HG03025 (cell line): Measurements from ENCODE around the gene TARBP2.
A peak's percentile ranks its signal among the peaks of the same experiment; 100 is the strongest.

Experiments
- ATAC-seq: cut with Tn5 transposase; IDR thresholded peaks from one replicate; pipeline ENCODE4 v1.9.1; 2021; ENCODE audit warnings: mild to moderate bottlenecking, moderate library complexity; ENCODE audit not compliant: unreplicated experiment, low FRiP score

Gene TARBP2, protein sequence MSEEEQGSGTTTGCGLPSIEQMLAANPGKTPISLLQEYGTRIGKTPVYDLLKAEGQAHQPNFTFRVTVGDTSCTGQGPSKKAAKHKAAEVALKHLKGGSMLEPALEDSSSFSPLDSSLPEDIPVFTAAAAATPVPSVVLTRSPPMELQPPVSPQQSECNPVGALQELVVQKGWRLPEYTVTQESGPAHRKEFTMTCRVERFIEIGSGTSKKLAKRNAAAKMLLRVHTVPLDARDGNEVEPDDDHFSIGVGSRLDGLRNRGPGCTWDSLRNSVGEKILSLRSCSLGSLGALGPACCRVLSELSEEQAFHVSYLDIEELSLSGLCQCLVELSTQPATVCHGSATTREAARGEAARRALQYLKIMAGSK

DNA sequence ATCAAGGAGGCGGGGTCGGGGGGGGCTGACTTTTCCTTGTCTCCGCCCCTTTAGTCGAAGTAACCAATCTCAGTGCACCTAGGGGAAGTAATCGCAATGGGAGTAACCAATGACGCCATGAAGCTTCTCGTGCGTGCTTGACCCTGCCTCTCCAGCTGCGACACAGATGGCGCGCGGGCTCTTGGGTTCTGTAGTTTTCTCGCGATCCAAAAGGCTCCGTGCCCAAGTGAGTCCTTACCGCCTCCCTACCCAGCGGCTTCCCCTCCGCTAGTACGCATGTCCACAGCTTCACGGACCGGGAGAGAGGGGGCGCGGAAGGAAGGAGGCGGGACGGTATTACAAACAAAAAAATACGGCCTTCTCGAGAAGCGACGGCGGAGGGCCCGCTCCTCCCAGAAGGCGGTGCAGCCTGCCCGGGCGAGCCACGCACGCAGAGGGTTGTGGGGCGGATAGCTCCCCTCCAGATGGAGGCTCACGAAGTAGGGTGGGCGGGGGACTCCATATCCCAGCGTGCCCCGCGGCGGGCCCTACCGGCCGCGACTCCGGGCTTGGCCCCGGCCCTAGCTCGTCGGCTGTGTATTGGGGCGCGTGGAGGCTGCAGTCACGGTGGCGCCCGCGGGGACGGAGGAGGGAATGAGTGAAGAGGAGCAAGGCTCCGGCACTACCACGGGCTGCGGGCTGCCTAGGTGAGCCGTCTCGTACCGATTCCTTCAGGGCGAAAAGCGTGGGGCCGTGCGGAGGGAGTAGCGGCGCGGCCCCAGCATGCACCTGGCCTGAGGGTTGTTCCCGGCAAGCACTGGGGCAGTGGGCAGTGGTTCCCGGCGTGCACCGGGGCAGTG lies at the start of gene TARBP2:
Gene TARBP2 (plus strand): TSS at position 508 of the 839 bp plus-strand sequence. CDS start 126 bp downstream, at position 634.
- peak; percentile 80 for ATAC-seq

DNA sequence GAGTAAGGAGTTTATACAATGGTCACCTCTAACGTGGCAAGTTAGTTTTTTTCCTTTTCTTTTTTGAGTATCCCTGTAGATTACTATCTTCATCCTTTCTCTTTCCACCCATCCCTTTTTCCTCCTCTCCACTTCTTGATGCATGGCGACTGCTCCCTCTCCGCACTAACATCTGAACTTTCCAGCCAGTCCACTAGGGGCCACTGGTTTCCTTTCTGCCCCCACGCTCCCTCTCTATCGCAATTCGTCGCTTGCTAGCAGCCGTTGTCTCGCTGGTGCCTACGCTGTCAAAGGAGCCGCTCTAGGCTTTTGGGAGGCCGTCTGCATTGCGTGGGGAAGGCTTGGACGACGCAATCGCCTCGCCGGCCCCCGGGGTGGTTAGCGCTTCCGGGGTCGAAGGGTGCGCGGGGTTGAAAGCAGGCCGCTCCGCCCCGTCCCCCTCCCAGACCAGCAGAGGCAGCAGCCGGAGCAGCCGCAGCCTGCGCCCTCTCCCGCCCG lies 49.4 kb upstream of the TARBP2 start, which contains the start of gene PCBP2:
Gene PCBP2 (plus strand): TSS at position 442 of the 498 bp plus-strand sequence. CDS start 2,699 bp downstream, outside the sequence.
- ATAC-seq, result peak; percentile 89

DNA sequence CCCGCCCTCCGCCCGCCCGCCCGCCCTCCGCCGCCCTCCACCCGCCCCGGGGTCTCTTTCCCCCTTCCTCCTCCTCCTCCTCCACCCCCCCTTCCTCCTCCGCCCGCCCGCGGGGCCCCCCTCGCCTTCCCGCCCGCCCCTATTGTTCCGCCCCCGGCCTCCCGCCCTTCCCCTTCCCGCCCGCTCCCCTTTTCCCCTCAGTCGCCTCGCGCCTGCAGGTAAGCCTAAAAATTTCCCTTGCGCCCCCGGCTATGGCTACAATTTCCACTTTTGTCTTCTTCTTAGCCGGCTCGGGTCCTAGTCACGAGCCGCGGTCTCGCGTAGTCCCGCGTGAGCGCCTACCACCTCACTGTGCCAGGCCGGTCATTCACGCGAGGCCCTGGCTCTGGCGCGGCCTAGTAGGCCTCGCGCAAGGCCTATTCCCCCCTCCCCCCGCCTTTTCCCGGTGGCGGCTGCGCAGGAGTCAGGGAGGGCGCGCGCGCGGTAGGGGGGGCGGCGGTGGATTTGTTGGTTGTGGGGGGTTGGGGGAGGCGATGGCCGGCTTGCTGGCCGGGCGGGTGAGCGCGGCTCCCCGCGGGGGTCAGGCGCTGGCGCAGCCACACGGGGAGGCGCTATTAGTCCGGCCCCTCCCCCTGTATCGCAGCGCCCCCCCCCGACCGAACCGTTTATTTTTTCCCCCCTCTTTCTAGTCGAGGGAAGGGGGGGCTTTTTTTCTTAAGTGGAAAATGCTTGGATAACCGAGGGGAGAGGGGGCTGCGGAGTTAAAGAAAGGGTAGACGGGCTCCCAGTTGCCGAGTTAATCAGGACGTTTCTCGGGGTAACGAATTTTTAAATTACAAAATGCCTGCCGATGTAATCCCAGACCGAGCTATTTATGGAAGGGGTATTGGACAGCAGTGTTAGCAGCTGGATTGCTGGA lies 48.7 kb upstream of the TARBP2 start:
- peak; percentile 38 for ATAC-seq

DNA sequence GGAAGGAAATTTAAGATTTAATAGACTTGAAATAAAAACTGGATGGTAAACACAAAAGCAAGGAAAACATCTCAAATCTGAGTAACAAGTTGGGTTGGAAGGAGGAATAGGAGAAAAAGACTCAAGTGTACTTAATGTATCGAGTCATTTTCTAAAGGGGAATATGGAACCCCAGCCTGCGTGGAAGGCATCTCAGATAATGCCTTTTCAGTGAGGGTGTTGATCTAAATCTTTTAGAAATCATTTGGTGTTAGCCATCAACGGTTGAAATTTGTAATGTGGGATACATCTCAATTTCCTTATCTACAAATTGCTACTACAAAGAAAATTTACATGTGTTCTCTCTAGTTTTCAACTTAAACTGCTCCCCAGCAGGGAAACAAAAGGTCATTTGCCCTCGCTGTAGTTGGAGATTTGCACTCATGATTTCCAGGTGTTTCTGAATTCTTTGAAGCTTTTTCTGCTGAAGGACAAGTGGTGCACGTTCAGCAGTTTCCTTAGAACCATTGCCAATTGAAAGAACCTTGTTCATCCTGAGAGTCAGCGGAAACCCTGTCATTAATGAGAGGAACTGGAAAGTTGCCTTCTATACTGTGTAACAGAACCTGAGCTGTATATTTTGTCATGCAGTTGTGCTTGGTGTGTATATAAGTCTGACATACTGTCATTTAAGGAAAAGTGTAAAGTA lies 47.0 kb upstream of the TARBP2 start:
- ATAC-seq, result no peak

DNA sequence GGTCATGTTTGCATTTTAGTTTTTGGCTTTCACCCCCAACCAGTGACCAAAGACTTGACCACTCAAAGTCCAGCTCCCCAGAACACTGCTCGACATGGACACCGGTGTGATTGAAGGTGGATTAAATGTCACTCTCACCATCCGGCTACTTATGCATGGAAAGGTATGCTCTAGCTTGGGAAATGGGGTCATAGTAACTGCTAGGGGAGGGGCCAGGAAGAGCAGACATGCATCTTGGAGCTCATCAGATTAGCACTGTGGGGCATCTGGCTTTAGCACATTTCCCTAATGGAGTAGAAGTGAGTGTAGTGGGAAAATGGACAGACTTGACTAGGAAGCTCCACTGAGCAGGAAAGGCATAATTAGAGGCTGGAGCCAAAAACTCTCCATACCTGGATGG lies 46.4 kb upstream of the TARBP2 start:
- no peak for ATAC-seq

DNA sequence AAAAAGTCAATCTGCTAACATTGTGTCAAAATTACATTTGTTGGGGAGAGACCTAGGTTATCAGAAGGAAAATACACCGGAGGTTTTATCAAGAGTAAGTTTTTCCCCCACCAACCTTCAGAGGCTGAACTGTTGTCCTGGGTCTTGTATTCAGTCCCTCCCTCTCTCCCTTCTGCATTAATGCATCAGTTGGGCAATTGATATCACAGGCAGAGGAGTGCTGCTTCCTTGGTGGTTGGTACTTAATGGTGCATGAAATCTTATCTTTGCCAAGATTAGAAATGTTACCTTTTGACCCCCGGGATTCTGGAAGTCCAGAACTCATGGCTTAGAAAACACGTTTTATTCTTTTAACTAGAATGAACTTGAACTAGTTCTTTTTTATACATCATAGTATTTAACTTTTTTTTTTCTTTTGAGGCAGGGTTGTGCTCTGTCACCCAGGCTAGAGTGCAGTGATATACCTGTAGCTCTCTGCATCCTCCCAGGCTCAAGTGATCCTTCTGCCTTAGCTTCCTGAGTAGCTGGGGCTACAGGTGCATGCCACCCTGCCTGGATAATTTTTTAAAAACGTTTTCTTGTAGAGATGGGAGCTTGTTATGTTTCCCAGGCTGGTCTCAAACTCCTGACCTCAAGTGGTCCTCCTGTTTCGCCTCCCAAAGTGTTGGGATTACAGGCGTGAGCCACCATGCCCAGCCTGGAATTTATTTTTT lies 44.3 kb upstream of the TARBP2 start:
- ATAC-seq, result no peak

DNA sequence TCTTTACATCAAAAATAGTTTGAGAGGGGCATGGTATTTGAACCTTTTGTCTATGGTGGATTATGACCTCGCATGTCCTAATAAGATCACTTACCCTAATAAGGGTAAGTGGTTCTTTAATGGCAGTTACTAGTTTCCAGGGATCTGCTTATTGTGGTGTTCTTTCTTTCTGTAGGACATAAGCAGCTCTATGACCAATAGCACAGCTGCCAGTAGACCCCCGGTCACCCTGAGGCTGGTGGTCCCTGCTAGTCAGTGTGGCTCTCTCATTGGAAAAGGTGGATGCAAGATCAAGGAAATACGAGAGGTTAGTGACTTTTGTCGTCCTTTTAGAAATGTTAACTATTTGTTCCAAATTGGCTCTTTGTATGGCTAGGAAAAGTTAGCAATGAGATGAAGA lies 42.0 kb upstream of the TARBP2 start:
- no peak for ATAC-seq

DNA sequence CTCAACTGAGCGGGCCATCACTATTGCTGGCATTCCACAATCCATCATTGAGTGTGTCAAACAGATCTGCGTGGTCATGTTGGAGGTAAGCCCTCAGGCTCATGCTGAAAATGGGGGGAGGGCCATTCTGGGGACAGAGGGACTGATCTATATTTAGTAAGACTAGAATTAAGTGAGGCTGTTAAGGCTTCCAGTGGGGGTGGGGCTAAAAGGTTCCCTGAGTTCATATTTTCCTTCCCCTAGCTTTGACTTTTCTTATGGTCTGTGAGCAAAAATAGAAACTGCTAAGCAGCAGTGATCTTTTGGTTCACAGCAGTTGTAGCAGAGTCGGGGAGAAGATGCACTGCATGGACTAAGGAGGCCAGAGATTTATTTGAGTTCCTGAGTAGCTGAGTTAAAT lies 40.0 kb upstream of the TARBP2 start:
- ATAC-seq, result no peak

DNA sequence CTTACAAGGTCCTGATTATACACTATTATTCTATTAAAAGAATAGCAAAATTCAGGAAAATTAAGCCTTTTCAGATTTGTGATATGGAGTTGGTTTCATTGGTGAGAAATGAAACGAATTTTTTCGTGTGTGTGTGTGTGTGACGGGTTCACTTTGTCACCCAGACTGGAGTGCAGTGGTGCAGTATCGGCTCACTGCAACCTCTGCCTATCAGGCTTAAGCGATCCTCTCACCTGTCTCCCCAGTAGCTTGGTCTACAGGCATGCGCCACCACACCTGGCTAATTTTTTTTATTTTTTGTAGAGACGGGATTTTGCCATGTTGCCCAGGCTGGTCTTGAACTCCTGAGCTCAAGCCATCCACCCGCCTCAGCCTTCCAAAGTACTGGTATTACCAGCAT lies 39.5 kb upstream of the TARBP2 start:
- no peak for ATAC-seq

DNA sequence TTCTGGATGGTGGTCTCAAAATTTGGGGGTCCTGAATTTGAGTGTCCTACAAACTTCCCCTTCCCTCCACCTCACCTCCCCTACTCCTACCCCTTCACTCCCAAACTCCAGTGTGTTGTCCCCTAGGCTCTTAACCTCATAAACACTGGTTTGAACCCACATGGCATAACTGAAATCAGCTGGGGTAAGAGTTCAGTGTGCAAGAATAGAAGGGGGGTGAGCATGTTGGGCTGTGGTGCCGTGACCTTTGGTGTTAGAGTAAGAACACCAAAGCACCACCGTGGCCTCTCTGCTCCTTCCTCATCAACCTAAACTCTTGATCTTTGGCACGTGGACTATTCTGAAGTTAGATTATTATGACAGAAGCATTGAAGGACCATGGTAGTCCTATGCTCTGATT lies 38.1 kb upstream of the TARBP2 start:
- no peak for ATAC-seq

DNA sequence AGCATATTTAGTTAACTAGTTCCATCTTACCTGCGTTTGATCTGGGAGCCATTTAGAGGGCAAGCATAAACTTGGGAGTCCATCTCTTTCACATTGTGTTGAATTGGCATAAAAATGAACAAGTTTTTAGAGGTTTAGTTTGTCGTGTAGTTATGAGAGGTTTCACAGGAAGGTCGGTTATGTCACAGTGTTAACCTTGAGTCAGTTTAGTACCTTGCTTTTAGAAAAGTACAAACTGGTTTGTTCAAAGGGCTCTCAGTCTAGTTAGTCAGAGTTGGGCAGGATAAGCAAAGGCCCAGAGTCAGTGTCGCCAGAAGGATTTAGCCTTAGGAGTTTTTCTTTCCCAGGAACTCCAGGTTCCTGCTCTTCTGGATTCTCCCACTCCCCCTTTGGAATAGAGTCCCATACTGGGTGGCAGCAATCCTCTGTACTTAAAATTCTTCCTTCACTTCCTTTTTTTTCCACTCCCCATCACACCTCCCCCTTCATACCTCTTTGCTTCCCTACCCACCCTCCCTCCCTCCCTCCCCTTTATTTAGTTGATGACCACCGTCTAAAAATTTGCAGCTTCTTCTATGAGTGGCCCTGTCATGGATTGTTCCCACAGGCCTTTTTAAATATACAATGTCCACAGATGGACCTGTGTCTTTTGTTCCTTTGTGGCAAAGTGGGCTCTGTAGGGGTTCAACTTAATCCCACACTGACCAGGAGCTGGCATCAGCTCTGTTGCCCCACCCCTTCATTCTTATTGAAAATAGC lies 37.1 kb upstream of the TARBP2 start:
- no peak for ATAC-seq

DNA sequence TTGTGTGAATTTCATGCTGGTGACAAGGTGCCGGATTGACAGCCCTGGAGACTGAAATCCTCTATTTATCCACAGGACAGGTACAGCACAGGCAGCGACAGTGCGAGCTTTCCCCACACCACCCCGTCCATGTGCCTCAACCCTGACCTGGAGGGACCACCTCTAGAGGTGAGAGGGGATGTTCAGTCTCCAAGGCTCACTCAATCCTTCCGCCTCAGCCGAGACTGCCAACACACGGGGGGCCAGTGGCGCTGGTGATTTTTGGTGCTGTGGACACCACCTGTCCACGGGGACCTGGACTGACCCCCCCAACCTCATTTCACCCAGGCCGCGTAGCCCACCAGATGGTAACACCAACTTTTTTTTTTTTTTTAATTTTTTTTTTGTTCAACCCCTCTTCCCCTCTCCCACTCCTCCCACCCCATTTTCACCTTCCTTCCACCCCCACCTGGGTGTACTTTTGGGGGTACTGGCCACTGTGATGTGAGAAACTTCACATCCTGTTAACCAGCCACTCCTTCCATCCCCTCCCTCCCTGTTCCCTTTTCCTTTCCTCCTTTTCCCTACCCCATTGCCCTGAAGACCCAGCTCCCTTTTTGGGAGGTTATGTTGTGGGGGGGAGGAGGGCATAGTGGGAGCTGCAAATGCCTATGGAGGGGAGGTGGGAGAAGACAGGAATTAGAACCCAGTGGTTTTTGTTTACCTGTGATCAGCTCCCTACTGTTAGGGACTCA lies 36.2 kb upstream of the TARBP2 start:
- ATAC-seq, result no peak

DNA sequence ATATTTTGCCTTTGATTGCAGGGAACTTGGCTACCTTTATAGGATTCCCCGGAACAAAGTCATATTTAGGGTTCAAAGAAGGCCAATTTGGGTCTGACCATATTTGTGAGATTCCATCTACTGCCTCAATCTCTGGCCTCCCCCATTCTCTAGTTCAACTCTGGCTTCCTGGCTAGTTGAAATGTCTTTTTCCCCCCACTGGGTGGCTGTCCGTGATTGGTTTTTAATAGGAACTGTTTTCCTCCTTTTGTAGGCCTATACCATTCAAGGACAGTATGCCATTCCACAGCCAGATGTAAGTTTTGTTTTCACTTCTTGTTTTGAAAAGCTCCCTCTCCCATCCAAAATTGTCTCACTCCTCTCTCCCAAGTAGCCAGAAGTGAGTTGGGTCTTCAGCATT lies 35.4 kb upstream of the TARBP2 start:
- no peak for ATAC-seq

DNA sequence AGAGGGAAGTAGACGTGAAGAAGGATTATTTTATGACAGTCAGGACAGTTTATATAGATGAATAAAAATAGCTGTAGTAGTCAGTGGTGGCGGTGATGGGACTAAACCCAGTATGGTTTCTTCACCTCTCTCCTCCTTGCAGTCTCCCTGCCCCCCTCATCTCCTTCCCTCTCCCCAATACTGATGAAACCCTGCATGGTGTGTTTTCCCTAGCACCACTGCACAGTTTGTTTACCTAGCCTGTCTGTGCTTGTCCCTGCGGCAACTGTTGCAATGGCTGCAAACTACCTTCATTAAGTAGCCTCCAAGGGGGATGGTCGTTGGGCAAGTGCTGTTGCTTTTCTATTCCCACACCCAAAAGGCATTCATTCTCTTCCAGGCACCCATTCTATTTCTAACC lies 34.4 kb upstream of the TARBP2 start:
- ATAC-seq, result no peak

DNA sequence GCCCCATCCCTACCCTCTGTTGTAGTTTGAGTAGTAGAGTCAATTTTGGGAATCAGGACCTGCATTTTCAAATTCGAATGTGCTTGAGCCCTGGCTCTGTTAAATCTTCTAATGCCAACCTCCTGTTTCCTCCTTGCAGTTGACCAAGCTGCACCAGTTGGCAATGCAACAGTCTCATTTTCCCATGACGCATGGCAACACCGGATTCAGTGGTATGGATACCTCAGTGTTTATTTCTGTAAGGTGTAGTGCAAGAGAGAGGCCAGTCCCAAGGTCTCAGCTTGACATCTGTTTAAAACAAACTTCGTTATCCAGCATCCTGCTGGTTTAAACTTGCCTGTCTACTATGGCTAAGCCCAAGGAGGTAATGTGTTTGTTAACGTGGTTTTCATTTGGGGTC lies 34.0 kb upstream of the TARBP2 start:
- no peak for ATAC-seq

DNA sequence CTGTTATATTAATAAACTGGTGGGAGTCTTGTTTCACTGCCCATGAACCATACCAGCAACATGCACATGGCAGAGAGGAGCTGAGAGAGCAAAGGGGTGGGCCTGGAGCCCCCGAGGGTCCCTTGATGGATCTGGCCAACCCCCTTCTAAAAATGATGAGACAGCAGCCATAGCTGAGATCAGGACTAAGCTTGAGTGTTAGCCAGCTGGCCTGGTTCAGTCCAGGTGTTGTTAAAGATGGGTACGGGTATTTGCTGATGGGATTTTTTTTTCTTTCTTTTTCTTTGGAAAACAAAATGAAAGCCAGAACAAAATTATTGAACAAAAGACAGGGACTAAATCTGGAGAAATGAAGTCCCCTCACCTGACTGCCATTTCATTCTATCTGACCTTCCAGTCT lies 33.2 kb upstream of the TARBP2 start:
- no peak for ATAC-seq

DNA sequence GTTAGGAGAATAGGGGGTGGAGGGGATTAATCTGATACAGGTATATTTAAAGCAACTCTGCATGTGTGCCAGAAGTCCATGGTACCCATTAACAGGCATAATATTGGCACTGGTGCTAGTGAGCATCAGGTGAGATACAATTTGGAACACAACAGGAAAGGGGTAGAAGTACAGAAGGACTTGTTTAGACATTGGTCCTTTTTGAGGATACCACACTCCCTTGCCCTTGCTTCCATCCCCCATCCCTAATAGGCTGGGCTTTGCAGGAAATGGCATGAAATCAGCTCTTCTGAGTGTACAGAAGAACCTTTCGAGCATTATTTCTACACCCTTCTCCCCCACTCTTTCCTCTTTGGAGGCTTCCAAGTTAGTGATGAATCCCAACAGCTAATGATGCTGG lies 32.8 kb upstream of the TARBP2 start:
- ATAC-seq, result no peak

DNA sequence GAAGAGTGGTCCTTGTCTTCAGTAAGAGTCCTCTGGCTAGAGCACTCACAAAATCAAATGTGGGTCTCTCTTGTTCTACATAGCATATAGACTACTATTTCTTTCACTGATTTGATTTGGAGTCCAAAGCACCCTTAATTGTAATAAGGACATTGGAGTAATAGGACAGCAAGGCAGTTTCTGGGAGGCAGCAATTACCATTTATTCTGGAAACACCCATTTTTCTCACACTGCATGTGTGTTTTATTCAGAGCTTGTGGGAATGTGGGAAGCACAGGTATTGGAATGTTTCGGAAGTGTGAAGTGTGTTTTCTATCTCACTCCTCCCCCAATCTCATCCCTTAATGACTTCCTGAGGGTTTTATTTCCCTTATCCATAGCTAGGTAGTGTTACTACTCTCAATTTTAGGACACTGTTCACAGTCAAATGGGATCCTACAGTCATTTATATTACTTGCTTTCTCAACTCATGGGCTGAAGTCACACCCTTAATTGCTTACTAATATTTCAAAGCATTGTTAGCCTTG lies 29.0 kb upstream of the TARBP2 start:
- no peak for ATAC-seq
